Stimulated activated CD8-positive, alpha-beta memory T cell treated with anti-CD3 and anti-CD28 coated beads, Interleukin-12 subunit alpha, Interleukin-12 subunit beta, amount 100 ng/mL, for 24 hours (primary cell): ENCODE measurements around the gene IL21R.

Experiments
- DNase-seq: peaks from one replicate; pipeline ENCODE4 v3.0.0-alpha.2; 2020; ENCODE audit errors: extremely low read depth

The IL21R gene

GRCh38 chr16:27401768-27402568, at the start of gene IL21R:
IL21R (plus strand) TSS chr16:27402174; CDS start chr16:27430072, 27,898 bp downstream.
- DNase-seq: peak; percentile 61

- no peak for DNase-seq
Measured at GRCh38 chr16:27353853-27354252, 48.1 kb upstream of the IL21R start.

GRCh38 chr16:27355610-27356009, 46.4 kb upstream of the IL21R start:
- DNase-seq: no peak

- DNase-seq: no peak
Measured at GRCh38 chr16:27356794-27357193, 45.2 kb upstream of the IL21R start.

- DNase-seq: no peak
Measured at GRCh38 chr16:27359051-27359450, 42.9 kb upstream of the IL21R start.

- DNase-seq: no peak
Measured at GRCh38 chr16:27359615-27360014, 42.4 kb upstream of the IL21R start.

GRCh38 chr16:27361987-27362386, 40.0 kb upstream of the IL21R start:
- DNase-seq: no peak

GRCh38 chr16:27362570-27363245, 39.3 kb upstream of the IL21R start:
- no peak for DNase-seq

- DNase-seq: no peak
Measured at GRCh38 chr16:27363246-27363632, 38.7 kb upstream of the IL21R start.

- no peak for DNase-seq
Measured at GRCh38 chr16:27363797-27364196, 38.2 kb upstream of the IL21R start.

GRCh38 chr16:27364493-27365141, 37.4 kb upstream of the IL21R start:
- no peak for DNase-seq

- DNase-seq: no peak
Measured at GRCh38 chr16:27365142-27366089, 36.6 kb upstream of the IL21R start.

GRCh38 chr16:27366687-27367460, 35.1 kb upstream of the IL21R start:
- no peak for DNase-seq

- DNase-seq: peak; percentile 79
Measured at GRCh38 chr16:27367461-27368357, 34.3 kb upstream of the IL21R start.

- DNase-seq: no peak
Measured at GRCh38 chr16:27368358-27368722, 33.6 kb upstream of the IL21R start.

GRCh38 chr16:27369806-27370205, 32.2 kb upstream of the IL21R start:
- DNase-seq: no peak

- DNase-seq: no peak
Measured at GRCh38 chr16:27370318-27370717, 31.7 kb upstream of the IL21R start.

GRCh38 chr16:27373312-27373711, 28.7 kb upstream of the IL21R start:
- no peak for DNase-seq

GRCh38 chr16:27374221-27374803, 27.7 kb upstream of the IL21R start:
- DNase-seq: no peak
